Mesenchymal stem cell (in vitro differentiated cells and primary cell): ENCODE data around the gene PPP1R3C.

Source experiments
- DNase-seq: peaks from one replicate; pipeline ENCODE4 v3.0.0-alpha.2; 2013
- H2AFZ ChIP-seq: one replicate; pipeline ENCODE4 v1.6.1; 2013; ENCODE audit warnings: low read depth, mild to moderate bottlenecking, control low read depth, inconsistent platforms, low read length, moderate library complexity
- H2AK5ac ChIP-seq: 2 replicates; pipeline ENCODE4 v1.6.1; 2013; ENCODE audit warnings: low read length, moderate library complexity, mild to moderate bottlenecking, inconsistent platforms; ENCODE audit not compliant: severe bottlenecking
- H2BK120ac ChIP-seq: one replicate; pipeline ENCODE4 v1.6.1; 2013; ENCODE audit warnings: low read depth, mild to moderate bottlenecking, inconsistent platforms, low read length, moderate library complexity
- H2BK12ac ChIP-seq, 2 experiments: one replicate each; pipeline ENCODE4 v1.6.1; 2013; ENCODE audit warnings: inconsistent platforms in 2 of 2, low read length in 2 of 2, mild to moderate bottlenecking in 2 of 2, moderate library complexity in 2 of 2, control low read depth in 1 of 2
- H2BK15ac ChIP-seq: one replicate; pipeline ENCODE4 v1.6.1; 2013; ENCODE audit warnings: mild to moderate bottlenecking, low read depth, inconsistent platforms; ENCODE audit not compliant: poor library complexity, severe bottlenecking
- H2BK5ac ChIP-seq: 2 replicates; pipeline ENCODE4 v1.6.1; 2013; ENCODE audit warnings: low read depth, mild to moderate bottlenecking, low read length, control low read depth, inconsistent platforms; ENCODE audit not compliant: poor library complexity, severe bottlenecking
- H3K14ac ChIP-seq, 2 experiments: one replicate each; pipeline ENCODE4 v1.6.1; 2013; ENCODE audit warnings: inconsistent platforms in 2 of 2, low read length in 2 of 2, control low read depth in 1 of 2, mild to moderate bottlenecking in 1 of 2, moderate library complexity in 1 of 2
- H3K18ac ChIP-seq, 2 experiments: one replicate each; pipeline ENCODE4 v1.6.1; 2013; ENCODE audit warnings: inconsistent platforms in 2 of 2, low read length in 2 of 2, control low read depth in 1 of 2, low read depth in 1 of 2, mild to moderate bottlenecking in 1 of 2
- H3K23ac ChIP-seq, 2 experiments: one replicate each; pipeline ENCODE4 v1.6.1; 2013; ENCODE audit warnings: inconsistent platforms in 2 of 2, low read length in 2 of 2, mild to moderate bottlenecking in 2 of 2, moderate library complexity in 2 of 2, control low read depth in 1 of 2
- H3K27ac ChIP-seq: 2 replicates; pipeline ENCODE4 v1.5.1; 2013; ENCODE audit warnings: mild to moderate bottlenecking, moderate library complexity, low read length, control low read depth, inconsistent platforms; ENCODE audit not compliant: poor library complexity, severe bottlenecking
- H3K27me3 ChIP-seq, 2 experiments: 2 replicates each; pipeline versions ENCODE4 v1.6.1 to v1.7.0; 2013; ENCODE audit warnings: low read length in 2 of 2, mild to moderate bottlenecking in 2 of 2, moderate library complexity in 2 of 2, control low read depth in 1 of 2, inconsistent platforms in 1 of 2; ENCODE audit not compliant: control insufficient read depth in 1 of 2, insufficient read depth in 1 of 2
- H3K36me3 ChIP-seq, 2 experiments: 2 replicates each; pipeline versions ENCODE4 v1.6.1 to v1.7.0; 2013; ENCODE audit warnings: low read length in 2 of 2, control low read depth in 1 of 2, inconsistent platforms in 1 of 2, low read depth in 1 of 2, mild to moderate bottlenecking in 1 of 2; ENCODE audit not compliant: insufficient read depth in 2 of 2, control insufficient read depth in 1 of 2
- H3K4ac ChIP-seq, 2 experiments: one replicate each; pipeline ENCODE4 v1.6.1; 2013; ENCODE audit warnings: inconsistent platforms in 2 of 2, low read length in 2 of 2, mild to moderate bottlenecking in 2 of 2, moderate library complexity in 2 of 2, control low read depth in 1 of 2, low read depth in 1 of 2
- H3K4me1 ChIP-seq: 2 replicates; pipeline ENCODE4 v1.6.1; 2013; ENCODE audit warnings: low read depth, low read length, control low read depth; ENCODE audit not compliant: control insufficient read depth, insufficient read depth
- H3K4me2 ChIP-seq: 2 replicates; pipeline ENCODE4 v1.6.1; 2013; ENCODE audit warnings: low read length, mild to moderate bottlenecking, inconsistent platforms; ENCODE audit not compliant: poor library complexity, severe bottlenecking
- H3K4me3 ChIP-seq, 2 experiments: 2 replicates each; pipeline versions ENCODE4 v1.5.1 to v1.7.0; 2013; ENCODE audit warnings: low read length in 2 of 2, mild to moderate bottlenecking in 2 of 2, control low read depth in 1 of 2, low read depth in 1 of 2; ENCODE audit not compliant: insufficient read depth in 1 of 2
- H3K79me1 ChIP-seq: replicated peaks from 2 replicates; pipeline ENCODE4 v1.6.1; 2013; ENCODE audit warnings: mild to moderate bottlenecking, control low read depth, low read length, inconsistent platforms; ENCODE audit not compliant: poor library complexity, severe bottlenecking
- H3K9ac ChIP-seq: 2 replicates; pipeline ENCODE4 v1.7.0; 2013; ENCODE audit warnings: mild to moderate bottlenecking, low read length, moderate library complexity
- H3K9me3 ChIP-seq: 2 replicates; pipeline ENCODE4 v1.7.0; 2013; ENCODE audit warnings: mild to moderate bottlenecking, low read length; ENCODE audit not compliant: control insufficient read depth
- H4K8ac ChIP-seq: one replicate; pipeline ENCODE4 v1.6.1; 2013; ENCODE audit warnings: inconsistent platforms, mild to moderate bottlenecking, low read length, moderate library complexity
- H4K91ac ChIP-seq: one replicate; pipeline ENCODE4 v1.6.1; 2013; ENCODE audit warnings: mild to moderate bottlenecking, low read length, inconsistent platforms
- WGBS: methylation state at CpG from one replicate; pipeline ENCODE4 v1.1.7; 2013; ENCODE audit warnings: mixed read lengths; 5-methylcytosine and 5-hydroxymethylcytosine counted together

Gene PPP1R3C

GRCh38 chr10:91652364-91652763, 19.5 kb upstream of the PPP1R3C start:
- Histone ChIP-seq H3K23ac (no peak overlapping the region), H3K14ac (no peak overlapping the region), H2BK5ac (no peak overlapping the region), H3K27me3 (no peaks in the 10 kb centered on the region), H4K91ac (no peak overlapping the region), H3K4me2 (no peak overlapping the region), H2AFZ (no peak overlapping the region), H3K27ac (peak overlapping the region; percentile 90), H3K4me3 (no peak overlapping the region), H3K9ac (peak overlapping the region; percentile 60), H3K4ac (no peak overlapping the region), H2AK5ac (no peak overlapping the region), H4K8ac (no peak overlapping the region), H3K9me3 (no peaks in the 10 kb centered on the region), H3K4me1 (peaks cover 4% of the 10 kb centered on the region), H3K79me1 (no peaks in the 10 kb centered on the region), H2BK15ac (no peak overlapping the region), H2BK120ac (no peak overlapping the region), H3K18ac (no peak overlapping the region), H3K36me3 (no peaks in the 10 kb centered on the region), H2BK12ac (no peak overlapping the region)
- DNase-seq, result peak; percentile 97
- 5% methylated on average over 5 of the region's 6 CpGs for WGBS

DNA sequence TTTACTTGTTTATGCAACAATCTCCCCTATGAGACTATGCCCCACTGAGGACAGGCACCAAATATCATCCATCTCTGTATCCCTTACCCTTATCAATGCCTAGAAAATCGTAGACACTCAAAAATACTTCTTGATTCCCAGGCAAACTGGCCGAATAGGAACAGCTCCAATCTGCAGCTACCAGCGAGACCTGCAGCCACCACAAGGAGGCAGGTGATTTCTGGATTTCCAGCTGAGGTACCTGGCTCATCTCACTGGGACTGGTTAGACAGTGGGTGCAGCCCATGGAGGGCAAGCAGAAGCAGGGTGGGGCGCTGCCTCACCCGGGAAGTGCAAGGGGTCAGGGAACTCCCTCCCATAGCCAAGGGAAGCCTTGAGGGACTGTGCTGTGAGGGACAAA, 10.8 kb upstream of the PPP1R3C start:
- Histone ChIP-seq H3K14ac (peak overlapping the region in 1 of 2 experiments; percentile 41), H3K9ac (no peak overlapping the region), H3K27me3 (no peaks in the 10 kb centered on the region), H3K4me2 (no peak overlapping the region), H2BK120ac (peak overlapping the region; percentile 35), H3K4me1 (peaks cover 10% of the 10 kb centered on the region), H2BK12ac (peak overlapping the region in 1 of 2 experiments; percentile 86), H2BK15ac (no peak overlapping the region), H4K91ac (no peak overlapping the region), H3K4me3 (no peak overlapping the region), H3K4ac (peak overlapping the region in 1 of 2 experiments; percentile 11), H3K18ac (peak overlapping the region; percentile 7 to 66), H4K8ac (peak overlapping the region; percentile 67), H3K36me3 (no peaks in the 10 kb centered on the region), H3K27ac (peak overlapping the region; percentile 35), H2BK5ac (peak overlapping the region; percentile 21), H3K9me3 (no peaks in the 10 kb centered on the region), H3K79me1 (no peaks in the 10 kb centered on the region), H2AK5ac (peak overlapping the region; percentile 65), H3K23ac (no peak overlapping the region), H2AFZ (no peak overlapping the region)
- WGBS, result 60% methylated on average over 5 of the region's 5 CpGs
- peak; percentile 22 for DNase-seq

- peak overlapping the region in 1 of 2 experiments; percentile 47 for H2BK12ac ChIP-seq
- H2BK5ac ChIP-seq, result peak overlapping the region; percentile 21
- no peak overlapping the region for H4K91ac ChIP-seq
- no peak overlapping the region for H3K4me2 ChIP-seq
- 65% methylated on average over 2 of the region's 2 CpGs for WGBS
- H3K4me1 ChIP-seq, result peaks cover 10% of the 10 kb centered on the region
- H4K8ac ChIP-seq, result no peak overlapping the region
- H3K23ac ChIP-seq, result no peak overlapping the region
- H3K27ac ChIP-seq, result peak overlapping the region; percentile 35
- no peaks in the 10 kb centered on the region for H3K36me3 ChIP-seq
- H2BK120ac ChIP-seq, result no peak overlapping the region
- no peak overlapping the region for H3K4ac ChIP-seq
- no peak for DNase-seq
- H3K18ac ChIP-seq, result peak overlapping the region in 1 of 2 experiments; percentile 66
- no peaks in the 10 kb centered on the region for H3K9me3 ChIP-seq
- H2AK5ac ChIP-seq, result peak overlapping the region; percentile 18
- no peak overlapping the region for H2AFZ ChIP-seq
- no peak overlapping the region for H3K4me3 ChIP-seq
- H3K79me1 ChIP-seq, result no peaks in the 10 kb centered on the region
- H2BK15ac ChIP-seq, result no peak overlapping the region
- no peaks in the 10 kb centered on the region for H3K27me3 ChIP-seq
- H3K9ac ChIP-seq, result no peak overlapping the region
- H3K14ac ChIP-seq, result no peak overlapping the region
Observed at GRCh38 chr10:91642831-91643692, 10.2 kb upstream of the PPP1R3C start.

DNA sequence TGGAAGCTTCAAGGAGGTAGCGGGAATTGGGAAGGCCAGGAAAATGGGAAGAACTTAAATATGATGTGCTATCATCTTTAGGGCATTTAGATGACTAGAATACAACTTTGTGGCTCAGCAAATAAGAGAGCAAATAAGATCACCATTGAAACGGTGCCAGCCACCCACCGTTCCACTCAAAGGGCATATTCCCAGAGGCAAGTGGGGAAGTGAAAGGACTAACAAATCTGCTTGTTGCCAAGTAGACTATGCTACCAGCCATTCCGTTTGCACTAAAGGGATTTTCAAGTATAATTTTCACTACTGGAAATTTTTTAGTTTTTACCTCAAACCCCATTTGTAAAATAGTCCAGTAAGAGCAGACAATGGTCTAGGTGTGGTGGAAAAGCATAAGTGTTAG, 4.0 kb upstream of the PPP1R3C start:
- no peak overlapping the region for H2BK15ac ChIP-seq
- no peaks in the 10 kb centered on the region for H3K9me3 ChIP-seq
- no peak overlapping the region for H3K23ac ChIP-seq
- H3K4me2 ChIP-seq, result no peak overlapping the region
- H3K14ac ChIP-seq, result no peak overlapping the region
- no peak overlapping the region for H3K9ac ChIP-seq
- DNase-seq, result no peak
- 98% methylated on average over 3 of the region's 4 CpGs for WGBS
- H3K18ac ChIP-seq, result no peak overlapping the region
- H2BK12ac ChIP-seq, result no peak overlapping the region
- no peaks in the 10 kb centered on the region for H3K4me1 ChIP-seq
- no peak overlapping the region for H4K8ac ChIP-seq
- no peak overlapping the region for H2BK5ac ChIP-seq
- no peak overlapping the region for H2BK120ac ChIP-seq
- H3K27me3 ChIP-seq, result no peaks in the 10 kb centered on the region
- no peak overlapping the region for H3K4me3 ChIP-seq
- no peak overlapping the region for H3K4ac ChIP-seq
- no peaks in the 10 kb centered on the region for H3K36me3 ChIP-seq
- H3K27ac ChIP-seq, result no peak overlapping the region
- H2AFZ ChIP-seq, result no peak overlapping the region
- H3K79me1 ChIP-seq, result no peaks in the 10 kb centered on the region
- no peak overlapping the region for H2AK5ac ChIP-seq
- H4K91ac ChIP-seq, result no peak overlapping the region
